Heart left ventricle (tissue), 16 donors: ENCODE data around the gene ECSCR. TPM values are rescaled to one million over a fixed set of nuclear protein-coding genes. Genes with fewer than 3 reads are reported as not detected.

ENCODE experiments used
- ATAC-seq, 4 donors: fragments of 200-7000 bp; cut with Tn5 transposase; one replicate each; pipeline ENCODE4 v1.9.1; 2020 to 2022; ENCODE audit warnings: moderate library complexity in 4 of 4, mild to moderate bottlenecking in 3 of 4, moderate number of reproducible peaks in 1 of 4
- DNase-seq, 5 donors: peaks; one replicate each; pipeline ENCODE4 v3.0.0-alpha.2; 2020
- H3K27ac ChIP-seq, 12 donors: fragments of 200-600 bp; sonication (generic) in 4 of 12; one replicate each; pipeline versions ENCODE4 v1.5.0 to v1.8.0; 2016 to 2022; ENCODE audit warnings: mild to moderate bottlenecking in 2 of 12
- H3K27me3 ChIP-seq, 9 donors: fragments of 200-600 bp; sonication (generic) in 2 of 9; one replicate each; pipeline versions ENCODE4 v1.5.1 to v1.8.0; 2016 to 2022; ENCODE audit warnings: mild to moderate bottlenecking in 3 of 9
- H3K36me3 ChIP-seq, 9 donors: fragments of 200-600 bp; sonication (generic) in 2 of 9; one replicate each; pipeline versions ENCODE4 v1.5.0 to v1.8.0; 2018 to 2022; ENCODE audit warnings: mild to moderate bottlenecking in 2 of 9
- H3K4me1 ChIP-seq, 12 donors: fragments of 200-600 bp; sonication (generic) in 4 of 12; one replicate each; pipeline versions ENCODE4 v1.5.0 to v1.8.0; 2016 to 2022; ENCODE audit warnings: mild to moderate bottlenecking in 3 of 12
- H3K4me3 ChIP-seq, 12 donors: fragments of 200-600 bp; sonication (generic) in 4 of 12; one replicate each; pipeline versions ENCODE4 v1.5.0 to v1.8.0; 2017 to 2022; ENCODE audit warnings: mild to moderate bottlenecking in 9 of 12, moderate library complexity in 4 of 12
- H3K9me3 ChIP-seq, 12 donors: fragments of 200-600 bp; sonication (generic) in 4 of 12; one replicate each; pipeline versions ENCODE4 v1.5.0 to v1.8.0; 2016 to 2022; ENCODE audit warnings: mild to moderate bottlenecking in 1 of 12
- POLR2A ChIP-seq, 2 donors: fragments of 450-650 bp; IDR thresholded peaks; one replicate each; pipeline ENCODE4 v1.6.1; 2017; ENCODE audit warnings: antibody characterized with exemption in 2 of 2, mild to moderate bottlenecking in 2 of 2, moderate library complexity in 2 of 2
- WGBS, 4 donors: extraction: QIAGEN DNeasy Blood & Tissue Kit in 2 of 4; methylation state at CpG; one replicate each; pipeline versions ENCODE4 v1.1.5 to v1.1.7; 2013 to 2018; 5-methylcytosine and 5-hydroxymethylcytosine counted together
- intact Hi-C, 10 donors: fragments of 100-400 bp; cut with DNase I; formaldehyde crosslinking; loops; one replicate each; pipeline versions ENCODE4 v1.11.1 to v1.14.2; 2022
- polyA plus RNA-seq, 2 donors: library from polyadenylated mRNA; stranded (reverse); fragments of 200-250 nt; gene quantifications; one replicate each; pipeline ENCODE4 v1.2.3, GENCODE V29; 2013
- total RNA-seq, 9 donors: library from RNA; depleted of rRNA in 2 of 9; stranded (reverse); fragments of >200 nt in 2 of 9; fragmentation: NEBNext Ultra II Directional in 3 of 9; extraction: Animal tissue kit (Norgen Biotek cat#: 25700) in 3 of 9; gene quantifications; one replicate each; pipeline versions ENCODE4 v1.1.0 to v1.2.4, GENCODE V29; 2016 to 2023
- TF ChIP-seq, protein P1 (sequence below), 12 donors: fragments of 200-600 bp; sonication (generic) in 4 of 12; IDR thresholded peaks; one replicate each; pipeline versions ENCODE4 v1.5.0 to v1.8.0; 2018 to 2022; ENCODE audit warnings: antibody characterized with exemption in 12 of 12, mild to moderate bottlenecking in 5 of 12
- donor health status: ischemic (EF 13 %, LVEDD 7.1; RV severe dilation, severe dysfunction).
- donor health status: healthy with polysubstance abuse.
- donor health status: DM: no; HTN: yes; CAD: no.
- donor health status: DM: no; HTN: no; CAD: no.
- donor health status: ischemic (EF 25% LVEDD 6.9; RV normal size, moderate dysfunction).
- donor health status: ischemic (EF 25% LVEDD 5.7; RV mildly dilated, moderate dysfunction).
- donor health status: healthy.
- donor health status: DM: yes; HTN: yes; CAD: no.
- donor health status: ischemic (EF 35%, LVEDD 5.7; RV mildly dilated, moderate dysfunction).
- donor health status: nonischemic (EF 11% LVEDD 7.7; RV severe dilation, severe dysfunction).
- donor health status: DM: yes; HTN: yes; CAD: no.
- donor health status: PGD.
- donor health status: ischemic (EF 29% LVEDD 5.4; RV normal size, mild dysfunction).
- donor health status: nonischemic (EF 23%, LVEDD 6.1; RV moderate dilation, normal function).

The ECSCR gene
- total and polyA plus RNA-seq, 11 donors: 13.4 to 59.3 (median 21.3) TPM

DNA sequence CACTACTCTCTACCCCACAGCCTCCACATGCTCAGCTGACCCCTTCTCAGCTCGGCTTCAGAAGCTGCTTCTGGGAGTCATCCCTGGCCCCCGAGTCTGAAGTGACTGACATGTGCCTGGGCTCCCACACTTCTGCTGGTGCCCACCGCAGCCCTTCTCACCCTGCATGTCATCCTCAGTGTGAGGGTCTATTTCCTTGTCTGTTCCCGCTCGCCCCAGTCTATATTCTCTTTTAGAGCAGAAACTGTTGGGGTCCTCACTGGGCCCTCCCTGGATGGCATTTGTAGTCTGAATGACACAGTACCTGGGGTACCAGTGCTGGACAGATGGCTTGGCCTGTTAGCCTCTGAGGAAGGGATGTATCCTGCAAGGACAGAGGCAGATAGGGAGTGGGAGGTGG lies 5.3 kb downstream of the ECSCR start:
- intact Hi-C loops: no loop called here
- H3K4me1 ChIP-seq: peaks cover 0 to 27% (median 4%) of the 10 kb centered on the region in 12 donors
- no peak for DNase-seq
- H3K4me3 ChIP-seq: no peak overlapping the region
- no peaks in the 10 kb centered on the region for H3K9me3 ChIP-seq
- no peaks in the 10 kb centered on the region for H3K27me3 ChIP-seq
- peaks cover 0 to 23% (median 6%) of the 10 kb centered on the region in 9 donors for H3K36me3 ChIP-seq
- no peak for ATAC-seq
- H3K27ac ChIP-seq: no peak overlapping the region
- 85 to 97% (median 93%) methylated on average over 5 of the region's 5 CpGs for WGBS, 4 donors
- TF ChIP-seq, protein P1, sequence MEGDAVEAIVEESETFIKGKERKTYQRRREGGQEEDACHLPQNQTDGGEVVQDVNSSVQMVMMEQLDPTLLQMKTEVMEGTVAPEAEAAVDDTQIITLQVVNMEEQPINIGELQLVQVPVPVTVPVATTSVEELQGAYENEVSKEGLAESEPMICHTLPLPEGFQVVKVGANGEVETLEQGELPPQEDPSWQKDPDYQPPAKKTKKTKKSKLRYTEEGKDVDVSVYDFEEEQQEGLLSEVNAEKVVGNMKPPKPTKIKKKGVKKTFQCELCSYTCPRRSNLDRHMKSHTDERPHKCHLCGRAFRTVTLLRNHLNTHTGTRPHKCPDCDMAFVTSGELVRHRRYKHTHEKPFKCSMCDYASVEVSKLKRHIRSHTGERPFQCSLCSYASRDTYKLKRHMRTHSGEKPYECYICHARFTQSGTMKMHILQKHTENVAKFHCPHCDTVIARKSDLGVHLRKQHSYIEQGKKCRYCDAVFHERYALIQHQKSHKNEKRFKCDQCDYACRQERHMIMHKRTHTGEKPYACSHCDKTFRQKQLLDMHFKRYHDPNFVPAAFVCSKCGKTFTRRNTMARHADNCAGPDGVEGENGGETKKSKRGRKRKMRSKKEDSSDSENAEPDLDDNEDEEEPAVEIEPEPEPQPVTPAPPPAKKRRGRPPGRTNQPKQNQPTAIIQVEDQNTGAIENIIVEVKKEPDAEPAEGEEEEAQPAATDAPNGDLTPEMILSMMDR (IDR thresholded peaks at IDR 0.05): no peak
- TF ChIP-seq POLR2A (IDR thresholded peaks at IDR 0.05): no peak

GRCh38 chr5:139456776-139457175 lies 5.8 kb downstream of the ECSCR start:
- intact Hi-C loops: no loop called here
- Histone ChIP-seq H3K4me3 (no peak overlapping the region), H3K9me3 (no peaks in the 10 kb centered on the region), H3K27me3 (no peaks in the 10 kb centered on the region), H3K4me1 (peaks cover 0 to 27% (median 4%) of the 10 kb centered on the region in 12 donors), H3K27ac (no peak overlapping the region), H3K36me3 (peaks cover 0 to 27% (median 6%) of the 10 kb centered on the region in 9 donors)
- no peak for ATAC-seq
- DNase-seq: no peak
- TF ChIP-seq, protein P1 (IDR thresholded peaks at IDR 0.05): no peak
- WGBS, 4 donors: 92 to 95% (median 93%) methylated on average over 11 to 12 of the region's 12 CpGs

- intact Hi-C loops: no loop called here
- Histone ChIP-seq H3K27me3 (no peaks in the 10 kb centered on the region), H3K4me1 (peaks cover 0 to 23% (median 3%) of the 10 kb centered on the region in 12 donors), H3K36me3 (peaks cover 0 to 42% (median 10%) of the 10 kb centered on the region in 9 donors), H3K9me3 (no peaks in the 10 kb centered on the region), H3K27ac (no peak overlapping the region), H3K4me3 (no peak overlapping the region)
- WGBS, 4 donors: 89 to 93% (median 90%) methylated on average over 9 to 11 of the region's 11 CpGs
- no peak for TF ChIP-seq POLR2A (IDR thresholded peaks at IDR 0.05)
- TF ChIP-seq, protein P1 (IDR thresholded peaks at IDR 0.05): no peak
- no peak for ATAC-seq
- DNase-seq: no peak
Measured at GRCh38 chr5:139454568-139455290, 7.8 kb downstream of the ECSCR start.

GRCh38 chr5:139453683-139454567 lies 8.6 kb downstream of the ECSCR start:
- DNase-seq: no peak
- no peaks in the 10 kb centered on the region for H3K9me3 ChIP-seq
- peaks cover 0 to 46% (median 12%) of the 10 kb centered on the region in 9 donors for H3K36me3 ChIP-seq
- TF ChIP-seq, protein P1 (IDR thresholded peaks at IDR 0.05): no peak
- TF ChIP-seq POLR2A (IDR thresholded peaks at IDR 0.05): no peak
- peak in 1 of 4 donors; percentile 17 for ATAC-seq
- intact Hi-C loops: no loop called here
- H3K4me1 ChIP-seq: peaks cover 0 to 15% (median 1%) of the 10 kb centered on the region in 12 donors
- 85 to 86% (median 85%) methylated on average over 3 of the region's 3 CpGs for WGBS, 4 donors
- H3K27ac ChIP-seq: no peak overlapping the region
- H3K27me3 ChIP-seq: no peaks in the 10 kb centered on the region
- no peak overlapping the region for H3K4me3 ChIP-seq
